ENCODE results near the gene SFSWAP. TPM values are rescaled to one million over a fixed set of nuclear protein-coding genes. Genes with fewer than 3 reads are reported as not detected.

The SFSWAP gene
- total and polyA plus RNA-seq, 2 of the 13 experiments (the other 11 are each of a cell fraction or from before 2014, with no cell fraction given) = 17.1 to 27.7 TPM

GRCh38 chr12:131784909-131785762 is 74.2 kb downstream of the SFSWAP start:
- H3K4me3 ChIP-seq (replicated peaks in 1 of 3; ENCODE audit: insufficient read depth in 1 of 3, low read depth in 2 of 3, low read length in 3 of 3) = no peak overlapping the region
- CTCF ChIA-PET (ENCODE audit: low intra/inter-chr PET ratio, low total read pairs) = no interaction called here
- no peaks in the 10 kb centered on the region for H3K4me1 ChIP-seq (ENCODE audit: insufficient read depth, low read length)
- POLR2A ChIA-PET = no interaction called here
- ATAC-seq (no peak), FAIRE-seq (no peak), DNase-seq (ENCODE audit: low spot score) (no peak)
- intact Hi-C loops (cut with micrococcal nuclease; ENCODE audit: unreplicated experiment) (no loop called here), in situ Hi-C loops (cut with HindIII; ENCODE audit: extremely low pct_ligation_motif_present, low pct_unique_long_range_greater_than_20kb) (no loop called here)
- no peak overlapping the region for H3K9ac ChIP-seq (ENCODE audit: insufficient read depth, low read depth, low read length)
- no peaks in the 10 kb centered on the region for H3K79me2 ChIP-seq (ENCODE audit: insufficient read depth, low read length)
- H3K27me3 ChIP-seq (ENCODE audit: control insufficient read depth in 1 of 2, insufficient read depth in 2 of 2, low read length in 2 of 2) = no peaks in the 10 kb centered on the region
- no peak for TF ChIP-seq ZNF775 (CRISPR knock-in tag; IDR thresholded peaks at IDR 0.05; ENCODE audit: borderline replicate concordance)
- no peak for TF ChIP-seq ZNF782 (CRISPR knock-in tag; IDR thresholded peaks at IDR 0.05; ENCODE audit: borderline replicate concordance)
- WGBS (ENCODE audit: low lambda C conversion rate) = 96% methylated on average over 30 of the region's 30 CpGs
- BruUV-seq (replicated peaks) = no TSS peak
- no peaks in the 10 kb centered on the region for H4K20me1 ChIP-seq (ENCODE audit: insufficient read depth, low read length)
- H3K36me3 ChIP-seq (replicated peaks in 1 of 2; ENCODE audit: control insufficient read depth in 1 of 2, insufficient read depth in 2 of 2, low read length in 2 of 2) = peaks cover 9 to 57% of the 10 kb centered on the region in 2 experiments; a peak in 4 of 5 replicates
- H3K4me2 ChIP-seq (ENCODE audit: low read depth, low read length) = no peak overlapping the region
- no peak overlapping the region for H3K27ac ChIP-seq (ENCODE audit: extremely low read length, insufficient read depth, low read length)
- H2AFZ ChIP-seq (ENCODE audit: low read length) = no peak overlapping the region
- H3K9me3 ChIP-seq (ENCODE audit: low read length) = no peaks in the 10 kb centered on the region

- H3K79me2 ChIP-seq (ENCODE audit: insufficient read depth, low read length) = no peaks in the 10 kb centered on the region
- no peaks in the 10 kb centered on the region for H3K27me3 ChIP-seq (ENCODE audit: control insufficient read depth in 1 of 2, insufficient read depth in 2 of 2, low read length in 2 of 2)
- no peaks in the 10 kb centered on the region for H4K20me1 ChIP-seq (ENCODE audit: insufficient read depth, low read length)
- no peak for ATAC-seq
- no peak overlapping the region for H2AFZ ChIP-seq (ENCODE audit: low read length)
- no peak overlapping the region for H3K9ac ChIP-seq (ENCODE audit: insufficient read depth, low read depth, low read length)
- H3K4me2 ChIP-seq (ENCODE audit: low read depth, low read length) = no peak overlapping the region
- H3K27ac ChIP-seq (ENCODE audit: extremely low read length, insufficient read depth, low read length) = no peak overlapping the region
- no peaks in the 10 kb centered on the region for H3K9me3 ChIP-seq (ENCODE audit: low read length)
- BruUV-seq (replicated peaks) = no TSS peak
- DNase-seq (ENCODE audit: low spot score) = no peak
- no peaks in the 10 kb centered on the region for H3K4me1 ChIP-seq (ENCODE audit: insufficient read depth, low read length)
- 96% methylated on average over 13 of the region's 15 CpGs for WGBS (ENCODE audit: low lambda C conversion rate)
- CTCF ChIA-PET (ENCODE audit: low intra/inter-chr PET ratio, low total read pairs) = no interaction called here
- no peak for FAIRE-seq
- in situ Hi-C loops (cut with HindIII; ENCODE audit: extremely low pct_ligation_motif_present, low pct_unique_long_range_greater_than_20kb) (no loop called here), intact Hi-C loops (cut with micrococcal nuclease; ENCODE audit: unreplicated experiment) (no loop called here)
- H3K36me3 ChIP-seq (replicated peaks in 1 of 2; ENCODE audit: control insufficient read depth in 1 of 2, insufficient read depth in 2 of 2, low read length in 2 of 2) = peaks cover 9 to 52% of the 10 kb centered on the region in 2 experiments; a peak in 4 of 5 replicates
- no peak overlapping the region for H3K4me3 ChIP-seq (replicated peaks in 1 of 3; ENCODE audit: insufficient read depth in 1 of 3, low read depth in 2 of 3, low read length in 3 of 3)
- POLR2A ChIA-PET = no interaction called here
- TF ChIP-seq ZBTB7B (CRISPR knock-in tag; IDR thresholded peaks at IDR 0.05) = no peak
- TF ChIP-seq EZH2 (conservative IDR thresholded peaks at IDR 0.05; ENCODE audit: low read depth, low read length) = no peak
- TF ChIP-seq ZNF589 (CRISPR knock-in tag; conservative IDR thresholded peaks at IDR 0.05) = no peak
- TF ChIP-seq LBX2 (CRISPR knock-in tag; IDR thresholded peaks at IDR 0.05; ENCODE audit: borderline replicate concordance) = no peak
- TF ChIP-seq ZNF784 (CRISPR knock-in tag; IDR thresholded peaks at IDR 0.05; ENCODE audit: borderline replicate concordance) = no peak
- TF ChIP-seq MAFF (IDR thresholded peaks at IDR 0.05; ENCODE audit: low read depth, low read length) = no peak
- no peak for TF ChIP-seq PHF5A (CRISPR knock-in tag; IDR thresholded peaks at IDR 0.05; ENCODE audit: low read depth, unreplicated experiment)
- no peak for TF ChIP-seq NCOA2 (CRISPR knock-in tag; IDR thresholded peaks at IDR 0.05)
- no peak for TF ChIP-seq RNF2 (conservative IDR thresholded peaks at IDR 0.05; ENCODE audit: low read depth)
- no peak for TF ChIP-seq UBTF (CRISPR knock-in tag; IDR thresholded peaks at IDR 0.05)
- TF ChIP-seq MTA3 (CRISPR knock-in tag; IDR thresholded peaks at IDR 0.05) = no peak
Measured at GRCh38 chr12:131785763-131786330, 75.0 kb downstream of the SFSWAP start.
